K562 (cell line): ENCODE results near the gene BANP. TPM values are rescaled to one million over a fixed set of nuclear protein-coding genes. Genes with fewer than 3 reads are reported as not detected.

ENCODE experiments used
- ATAC-seq: fragments of 200-7000 bp; cut with Tn5 transposase; 3 replicates; pipeline ENCODE4 v1.9.1; 2020; ENCODE audit warnings: moderate library complexity
- BruUV-seq: library from RNA; stranded (reverse); fragments of 400-500 nt; replicated peaks from 2 replicates; lab custom pipeline; 2021; lab: Mats Ljungman, UMichigan
- CTCF ChIA-PET: fragments of 300-600 bp; formaldehyde crosslinking; extraction: SDS; loops from one replicate; lab custom pipeline; 2021; ENCODE audit warnings: low intra/inter-chr PET ratio; lab: Yijun Ruan, JAX
- POLR2A ChIA-PET: fragments of 300-600, 350-650 bp; sonication (Branson Sonifier 250); formaldehyde crosslinking; extraction: SDS; loops from one replicate; lab custom pipeline; 2021; ENCODE audit warnings: antibody characterized with exemption, inconsistent platforms; lab: Yijun Ruan, JAX
- DNase-seq, 4 experiments: peaks; one replicate each; pipeline versions ENCODE4 v3.0.0 to v3.0.0-alpha.2; 2011 to 2018; ENCODE audit warnings: low spot score in 3 of 4, mixed read lengths in 3 of 4; ENCODE audit errors: extremely low read depth in 1 of 4
- FAIRE-seq: peaks from 2 replicates; lab custom pipeline; 2011; peaks lifted over from hg19 to GRCh38; lab: Jason Lieb, UNC
- H2AFZ ChIP-seq: 2 replicates; pipeline ENCODE4 v1.6.0; 2011; ENCODE audit warnings: low read depth, low read length, control low read depth, inconsistent platforms
- H3K27ac ChIP-seq: fragments of 200-600 bp; 3 replicates; pipeline ENCODE4 v1.8.0; 2011; ENCODE audit warnings: low read depth, mild to moderate bottlenecking, control low read depth, inconsistent platforms, low read length, moderate library complexity, mixed read lengths; ENCODE audit errors: extremely low read depth
- H3K27me3 ChIP-seq, 2 experiments: fragments of 300-600 bp in 1 of 2; 2 replicates in 1 of 2; 3 replicates in 1 of 2; pipeline versions ENCODE4 v1.6.0 to v1.8.0; 2011; ENCODE audit warnings: inconsistent platforms in 2 of 2, low read length in 2 of 2, mild to moderate bottlenecking in 1 of 2, mixed read lengths in 1 of 2, moderate library complexity in 1 of 2; ENCODE audit not compliant: control insufficient read depth in 2 of 2, insufficient read depth in 2 of 2
- H3K36me3 ChIP-seq: fragments of 300-600 bp; 3 replicates; pipeline ENCODE4 v1.8.0; 2011; ENCODE audit warnings: mild to moderate bottlenecking, low read length, inconsistent platforms; ENCODE audit not compliant: control insufficient read depth, insufficient read depth
- H3K4me1 ChIP-seq, 2 experiments: fragments of 200-600 bp in 1 of 2; replicated peaks in 1 of 2; 2 replicates in 1 of 2; 3 replicates in 1 of 2; pipeline versions ENCODE4 v1.5.1 to v1.8.0; 2011; ENCODE audit warnings: inconsistent platforms in 2 of 2, low read length in 2 of 2, mild to moderate bottlenecking in 1 of 2, mixed read lengths in 1 of 2, moderate library complexity in 1 of 2; ENCODE audit not compliant: control insufficient read depth in 2 of 2, insufficient read depth in 2 of 2
- H3K4me2 ChIP-seq: 2 replicates; pipeline ENCODE4 v1.6.1; 2011; ENCODE audit warnings: low read length, control low read depth, inconsistent platforms, mixed read lengths; ENCODE audit not compliant: insufficient read depth
- H3K4me3 ChIP-seq: fragments of 200-600 bp; sonication (generic), shearing (Covaris generic); 2 replicates; pipeline ENCODE4 v1.5.1; 2016; ENCODE audit warnings: control low read depth, inconsistent platforms
- H3K79me2 ChIP-seq: fragments of 200-600 bp; 3 replicates; pipeline ENCODE4 v1.8.0; 2011; ENCODE audit warnings: low read length, inconsistent platforms; ENCODE audit not compliant: control insufficient read depth, insufficient read depth
- H3K9ac ChIP-seq, 2 experiments: 2 replicates each; pipeline versions ENCODE4 v1.6.0 to v1.6.1; 2011; ENCODE audit warnings: low read depth in 2 of 2, low read length in 2 of 2, control low read depth in 1 of 2, inconsistent platforms in 1 of 2, mild to moderate bottlenecking in 1 of 2, mixed read lengths in 1 of 2; ENCODE audit not compliant: insufficient read depth in 1 of 2
- H3K9me1 ChIP-seq: one replicate; pipeline ENCODE4 v1.6.0; 2011; ENCODE audit warnings: inconsistent platforms, mild to moderate bottlenecking, low read length, moderate library complexity; ENCODE audit not compliant: control insufficient read depth, insufficient read depth
- H3K9me3 ChIP-seq: replicated peaks from 2 replicates; pipeline ENCODE4 v1.5.1; 2011; ENCODE audit warnings: low read depth, low read length, inconsistent platforms; ENCODE audit not compliant: control insufficient read depth, insufficient read depth
- H4K20me1 ChIP-seq: replicated peaks from 2 replicates; pipeline ENCODE4 v1.6.1; 2011; ENCODE audit warnings: low read length, inconsistent platforms, mixed read lengths; ENCODE audit not compliant: control insufficient read depth, insufficient read depth
- ATF4 ChIP-seq: fragments of 450-650 bp; formaldehyde crosslinking; IDR thresholded peaks from 2 replicates; pipeline ENCODE4 v1.4.0; 2022; ENCODE audit warnings: mild to moderate bottlenecking, moderate library complexity
- CBX8 ChIP-seq: fragments of 200-600 bp; sonication (generic); IDR thresholded peaks from 2 replicates; pipeline ENCODE4 v1.6.1; 2012; ENCODE audit warnings: borderline replicate concordance, mixed run types, low read depth, mild to moderate bottlenecking, moderate library complexity, mixed read lengths, low read length, control low read depth, inconsistent platforms; ENCODE audit not compliant: poor library complexity, severe bottlenecking; ENCODE audit errors: extremely low read depth
- CC2D1A ChIP-seq: fragments of 450-650 bp; IDR thresholded peaks from 2 replicates; pipeline ENCODE4 v1.6.1; 2017; ENCODE audit warnings: mild to moderate bottlenecking
- CCNT2 ChIP-seq: IDR thresholded peaks from 2 replicates; pipeline ENCODE4 v1.6.1; 2011; ENCODE audit warnings: borderline replicate concordance, low read depth, mild to moderate bottlenecking, moderate library complexity, mixed read lengths, low read length; ENCODE audit not compliant: insufficient read length; ENCODE audit errors: extremely low read depth
- EZH2 ChIP-seq: IDR thresholded peaks from 2 replicates; pipeline ENCODE4 v1.6.1; 2012; ENCODE audit warnings: low read depth, mild to moderate bottlenecking, inconsistent platforms, low read length, borderline replicate concordance
- HDAC1 ChIP-seq, 2 experiments: fragments of 450-650 bp; IDR thresholded peaks; 2 replicates each; pipeline ENCODE4 v1.6.1; 2016 to 2017; ENCODE audit warnings: inconsistent platforms in 1 of 2, mild to moderate bottlenecking in 1 of 2, moderate library complexity in 1 of 2
- IRF2 ChIP-seq: sonication (generic); formaldehyde crosslinking; IDR thresholded peaks from 2 replicates; pipeline ENCODE4 v1.8.1; 2022; ENCODE audit warnings: mild to moderate bottlenecking, missing genetic modification reagents
- KHSRP ChIP-seq: fragments of 450-650 bp; IDR thresholded peaks from 2 replicates; pipeline ENCODE4 v1.6.1; 2017
- NFIC ChIP-seq: fragments of 450-650 bp; IDR thresholded peaks from 2 replicates; pipeline ENCODE4 v1.6.1; 2017; ENCODE audit warnings: mild to moderate bottlenecking, inconsistent platforms
- NONO ChIP-seq, 2 experiments: fragments of 200-400 bp in 1 of 2; fragments of 450-650 bp in 1 of 2; formaldehyde crosslinking in 1 of 2; IDR thresholded peaks; 2 replicates each; pipeline ENCODE4 v1.6.1; 2017; ENCODE audit warnings: low read depth in 2 of 2, mild to moderate bottlenecking in 2 of 2, moderate library complexity in 2 of 2, low read length in 1 of 2
- PRPF4 ChIP-seq: fragments of 200-400 bp; formaldehyde crosslinking; IDR thresholded peaks from one replicate; pipeline ENCODE4 v1.6.1; 2017; ENCODE audit warnings: low read length, low read depth, mild to moderate bottlenecking; ENCODE audit not compliant: insufficient read depth, poor library complexity, severe bottlenecking
- PTBP1 ChIP-seq: fragments of 200-400 bp; formaldehyde crosslinking; IDR thresholded peaks from 2 replicates; pipeline ENCODE4 v1.6.1; 2017; ENCODE audit warnings: low read depth, low read length
- SMC3 ChIP-seq: conservative IDR thresholded peaks from 2 replicates; pipeline ENCODE4 v1.6.1; 2011; ENCODE audit warnings: low read depth, low read length, improper control_type of control experiment; ENCODE audit not compliant: insufficient read depth
- ZNF143 ChIP-seq: sonication (generic); formaldehyde crosslinking; IDR thresholded peaks from 2 replicates; pipeline ENCODE4 v1.9.0; 2022; ENCODE audit warnings: mild to moderate bottlenecking, missing genetic modification reagents
- ZNF609 ChIP-seq: sonication (generic); formaldehyde crosslinking; IDR thresholded peaks from 2 replicates; pipeline ENCODE4 v1.8.1; 2023; ENCODE audit warnings: missing genetic modification reagents, mild to moderate bottlenecking, borderline replicate concordance
- WGBS: fragments of 100-300 bp; shearing (Covaris generic); methylation state at CpG from one replicate; pipeline ENCODE4 v1.1.6; 2016; ENCODE audit warnings: low coverage, mixed read lengths; ENCODE audit not compliant: insufficient coverage; ENCODE audit errors: missing lambda C conversion rate; 5-methylcytosine and 5-hydroxymethylcytosine counted together
- in situ Hi-C: fragments of 300-500 bp; cut with MboI; formaldehyde crosslinking; loops from 4 replicates; pipeline ENCODE4 v1.15.0; 2018; ENCODE audit warnings: inconsistent platforms, mixed read lengths
- intact Hi-C: fragments of 100-400 bp; cut with micrococcal nuclease; formaldehyde crosslinking; loops from 2 replicates; pipeline ENCODE4 v1.14.2; 2022
- polyA plus RNA-seq, 8 experiments: library from polyadenylated mRNA; depleted of rRNA in 4 of 8; stranded (reverse) in 5 of 8; unstranded in 3 of 8; fragments of >200 nt; fragmentation: Nextera tagmentation in 2 of 8; fragmentation: Illumina TruSeq in 1 of 8; extraction: Ambion mirVana in 2 of 8; extraction: Trizol in 1 of 8; gene quantifications; 2 replicates each; pipeline versions ENCODE4 v1.2.1 to v1.2.3, GENCODE V29; 2011 to 2014; ENCODE audit warnings: inconsistent platforms in 1 of 8, missing spikeins in 1 of 8
- total RNA-seq, 7 experiments: library from RNA; depleted of rRNA in 6 of 7; stranded (reverse); fragments of >200 nt in 6 of 7; fragmentation: Illumina TruSeq in 2 of 7; extraction: Trizol in 2 of 7; gene quantifications; 2 replicates each; pipeline versions ENCODE4 v1.2.1 to v1.2.3, GENCODE V29; 2011 to 2021; ENCODE audit warnings: low replicate concordance in 1 of 7

The BANP gene
- total and polyA plus RNA-seq, 9 of the 15 experiments (the other 6 are each of a cell fraction or from before 2014, with no cell fraction given), result 4.6 to 22.1 (median 15.6) TPM

- TF ChIP-seq SMC3, result 0 out of 2 replicates have a peak, but pooled peaks have one; percentile 19
- TF ChIP-seq CC2D1A, result 0 out of 2 replicates have a peak, but pooled peaks have one; percentile 21
These were observed 20.8 kb upstream of the BANP start (continued) for GRCh38 chr16:87930456-87930855.

- Histone ChIP-seq H2AFZ (no peak overlapping the region), H3K36me3 (no peaks in the 10 kb centered on the region), H3K9ac (peak overlapping the region in 1 of 2 experiments; percentile 71; a peak in 1 of 4 replicates), H3K9me1 (no peaks in the 10 kb centered on the region), H3K4me1 (peaks cover 0 to 7% of the 10 kb centered on the region in 2 experiments; a peak in 2 of 5 replicates), H3K4me3 (no peak overlapping the region), H3K9me3 (no peaks in the 10 kb centered on the region), H3K27ac (no peak overlapping the region), H3K79me2 (no peaks in the 10 kb centered on the region), H3K27me3 (peaks cover 17 to 51% of the 10 kb centered on the region in 2 experiments), H3K4me2 (no peak overlapping the region; the same call in 1 of the 2 replicates), H4K20me1 (peaks cover 4% of the 10 kb centered on the region; the same call in 1 of the 2 replicates)
- DNase-seq (peak; percentile 63 to 77 (median 71)), FAIRE-seq (peak; percentile 65), ATAC-seq (peak; percentile 88)
- intact Hi-C loops, result no loop called here
- WGBS, result 1% methylated on average over 17 of the region's 17 CpGs
- ChIA-PET POLR2A (no interaction called here), CTCF (interaction anchor here (0.8 kb wide), 1 partner anchor 505 kb away, joined by 4 read pairs; no protein-coding TSS in a partner anchor)
- no TSS peak for BruUV-seq
- in situ Hi-C loops, result no loop called here
- TF ChIP-seq EZH2 (no peak), HDAC1 (IDR thresholded peaks at IDR 0.05) (peak in 1 of 2 experiments; percentile 54; a peak in 1 of 4 replicates), CCNT2 (no peak), ZNF609 (CRISPR knock-in tag) (no peak), ZNF143 (CRISPR knock-in tag) (no peak), ATF4 (CRISPR knock-in tag) (no peak), NONO (IDR thresholded peaks at IDR 0.05; ENCODE audit: low read depth in 2 of 2, low read length in 1 of 2) (no peak), CBX8 (no peak), PTBP1 (no peak), KHSRP (no peak), IRF2 (CRISPR knock-in tag) (no peak), PRPF4 (no peak), NFIC (peak; percentile 14; the same call in 1 of the 2 replicates)
These were observed 19.7 kb upstream of the BANP start for GRCh38 chr16:87931504-87931903.
